HEK293 (cell line): Measurements from ENCODE around the gene TPM2.

Experiments used
- CTCF ChIP-seq: fragments of 450-650 bp; formaldehyde crosslinking; IDR thresholded peaks from 2 replicates; pipeline ENCODE4 v1.5.1; 2016; ENCODE audit warnings: missing biosample characterization, missing genetic modification characterization
- YY1 ChIP-seq: fragments of 450-650 bp; formaldehyde crosslinking; IDR thresholded peaks from 2 replicates; pipeline ENCODE4 v1.5.1; 2018; ENCODE audit warnings: missing biosample characterization, missing genetic modification characterization
- ZNF629 ChIP-seq: fragments of 450-650 bp; formaldehyde crosslinking; IDR thresholded peaks from 2 replicates; pipeline ENCODE4 v1.5.1; 2017; ENCODE audit warnings: missing biosample characterization, missing genetic modification characterization
- TF ChIP-seq, protein P1 (sequence below): fragments of 450-650 bp; formaldehyde crosslinking; IDR thresholded peaks from 2 replicates; pipeline ENCODE4 v1.5.1; 2016; ENCODE audit warnings: missing biosample characterization, missing genetic modification characterization, low read depth
- TF ChIP-seq, protein P2 (sequence below): fragments of 450-650 bp; formaldehyde crosslinking; IDR thresholded peaks from 2 replicates; pipeline ENCODE4 v1.5.1; 2016; ENCODE audit warnings: missing biosample characterization, missing genetic modification characterization

- TF ChIP-seq, protein P1, sequence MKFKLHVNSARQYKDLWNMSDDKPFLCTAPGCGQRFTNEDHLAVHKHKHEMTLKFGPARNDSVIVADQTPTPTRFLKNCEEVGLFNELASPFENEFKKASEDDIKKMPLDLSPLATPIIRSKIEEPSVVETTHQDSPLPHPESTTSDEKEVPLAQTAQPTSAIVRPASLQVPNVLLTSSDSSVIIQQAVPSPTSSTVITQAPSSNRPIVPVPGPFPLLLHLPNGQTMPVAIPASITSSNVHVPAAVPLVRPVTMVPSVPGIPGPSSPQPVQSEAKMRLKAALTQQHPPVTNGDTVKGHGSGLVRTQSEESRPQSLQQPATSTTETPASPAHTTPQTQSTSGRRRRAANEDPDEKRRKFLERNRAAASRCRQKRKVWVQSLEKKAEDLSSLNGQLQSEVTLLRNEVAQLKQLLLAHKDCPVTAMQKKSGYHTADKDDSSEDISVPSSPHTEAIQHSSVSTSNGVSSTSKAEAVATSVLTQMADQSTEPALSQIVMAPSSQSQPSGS (tag by site-specific recombination) = no peak
- TF ChIP-seq ZNF629 (tag by site-specific recombination) = peak; percentile 94
- peak; percentile 89 for TF ChIP-seq CTCF (tag by site-specific recombination)
- TF ChIP-seq, protein P2, sequence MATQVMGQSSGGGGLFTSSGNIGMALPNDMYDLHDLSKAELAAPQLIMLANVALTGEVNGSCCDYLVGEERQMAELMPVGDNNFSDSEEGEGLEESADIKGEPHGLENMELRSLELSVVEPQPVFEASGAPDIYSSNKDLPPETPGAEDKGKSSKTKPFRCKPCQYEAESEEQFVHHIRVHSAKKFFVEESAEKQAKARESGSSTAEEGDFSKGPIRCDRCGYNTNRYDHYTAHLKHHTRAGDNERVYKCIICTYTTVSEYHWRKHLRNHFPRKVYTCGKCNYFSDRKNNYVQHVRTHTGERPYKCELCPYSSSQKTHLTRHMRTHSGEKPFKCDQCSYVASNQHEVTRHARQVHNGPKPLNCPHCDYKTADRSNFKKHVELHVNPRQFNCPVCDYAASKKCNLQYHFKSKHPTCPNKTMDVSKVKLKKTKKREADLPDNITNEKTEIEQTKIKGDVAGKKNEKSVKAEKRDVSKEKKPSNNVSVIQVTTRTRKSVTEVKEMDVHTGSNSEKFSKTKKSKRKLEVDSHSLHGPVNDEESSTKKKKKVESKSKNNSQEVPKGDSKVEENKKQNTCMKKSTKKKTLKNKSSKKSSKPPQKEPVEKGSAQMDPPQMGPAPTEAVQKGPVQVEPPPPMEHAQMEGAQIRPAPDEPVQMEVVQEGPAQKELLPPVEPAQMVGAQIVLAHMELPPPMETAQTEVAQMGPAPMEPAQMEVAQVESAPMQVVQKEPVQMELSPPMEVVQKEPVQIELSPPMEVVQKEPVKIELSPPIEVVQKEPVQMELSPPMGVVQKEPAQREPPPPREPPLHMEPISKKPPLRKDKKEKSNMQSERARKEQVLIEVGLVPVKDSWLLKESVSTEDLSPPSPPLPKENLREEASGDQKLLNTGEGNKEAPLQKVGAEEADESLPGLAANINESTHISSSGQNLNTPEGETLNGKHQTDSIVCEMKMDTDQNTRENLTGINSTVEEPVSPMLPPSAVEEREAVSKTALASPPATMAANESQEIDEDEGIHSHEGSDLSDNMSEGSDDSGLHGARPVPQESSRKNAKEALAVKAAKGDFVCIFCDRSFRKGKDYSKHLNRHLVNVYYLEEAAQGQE (tag by site-specific recombination) = peak; percentile 62; the same call in 1 of the 2 replicates
- peak; percentile 42; the same call in 1 of the 2 replicates for TF ChIP-seq YY1 (tag by site-specific recombination)
Observed at GRCh38 chr9:35657546-35658136, 32.1 kb downstream of the TPM2 start, which contains the start of gene RMRP.
